Measurements from ENCODE around the gene DNAJC17.

DNAJC17 gene

DNA sequence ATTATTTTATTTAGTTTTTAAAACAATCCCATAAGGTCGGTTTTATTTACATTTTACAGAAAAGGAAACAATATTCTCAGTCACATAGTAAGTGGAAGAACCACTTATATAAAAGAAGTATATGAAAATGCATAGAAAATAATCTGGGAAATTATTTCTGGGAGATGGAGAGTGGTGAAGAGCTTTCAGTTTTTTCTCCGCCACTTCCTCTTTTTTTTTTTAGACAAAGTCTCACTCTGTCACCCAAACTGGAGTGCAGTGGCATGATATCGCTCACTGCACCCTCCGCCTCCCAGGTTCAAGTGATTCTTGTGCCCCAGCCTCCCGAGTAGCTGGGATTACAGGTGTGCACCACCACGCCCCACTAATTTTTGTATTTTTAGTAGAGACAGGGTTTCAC lies 91.1 kb downstream of the DNAJC17 start:
- DNase-seq (ENCODE audit: low read depth): no peak

More for the DNA sequence above, 91.1 kb downstream of the DNAJC17 start:
- no peak overlapping the region for H3K4me3 ChIP-seq (ENCODE audit: low read depth, low read length)
- in situ Hi-C loops (cut with HindIII; ENCODE audit: low sequenced_read_pairs): no loop called here
- TF ChIP-seq, protein P1, sequence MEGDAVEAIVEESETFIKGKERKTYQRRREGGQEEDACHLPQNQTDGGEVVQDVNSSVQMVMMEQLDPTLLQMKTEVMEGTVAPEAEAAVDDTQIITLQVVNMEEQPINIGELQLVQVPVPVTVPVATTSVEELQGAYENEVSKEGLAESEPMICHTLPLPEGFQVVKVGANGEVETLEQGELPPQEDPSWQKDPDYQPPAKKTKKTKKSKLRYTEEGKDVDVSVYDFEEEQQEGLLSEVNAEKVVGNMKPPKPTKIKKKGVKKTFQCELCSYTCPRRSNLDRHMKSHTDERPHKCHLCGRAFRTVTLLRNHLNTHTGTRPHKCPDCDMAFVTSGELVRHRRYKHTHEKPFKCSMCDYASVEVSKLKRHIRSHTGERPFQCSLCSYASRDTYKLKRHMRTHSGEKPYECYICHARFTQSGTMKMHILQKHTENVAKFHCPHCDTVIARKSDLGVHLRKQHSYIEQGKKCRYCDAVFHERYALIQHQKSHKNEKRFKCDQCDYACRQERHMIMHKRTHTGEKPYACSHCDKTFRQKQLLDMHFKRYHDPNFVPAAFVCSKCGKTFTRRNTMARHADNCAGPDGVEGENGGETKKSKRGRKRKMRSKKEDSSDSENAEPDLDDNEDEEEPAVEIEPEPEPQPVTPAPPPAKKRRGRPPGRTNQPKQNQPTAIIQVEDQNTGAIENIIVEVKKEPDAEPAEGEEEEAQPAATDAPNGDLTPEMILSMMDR (IDR thresholded peaks at IDR 0.05; ENCODE audit: low read depth, low read length, missing control alignments): no peak
